WERI-Rb-1 (cell line): ENCODE measurements around the gene ECI2.
"Not testable (repeated sequence)": the region's sequence is repeated elsewhere in the genome, so short reads cannot be mapped to it uniquely, and the experiment has no call there.

ENCODE experiments used
- DNase-seq: peaks from one replicate; pipeline ENCODE4 v3.0.0-alpha.2; 2020
- H3K27ac ChIP-seq: fragments of 250-450 bp; sonication (Bioruptor Pico); 2 replicates; pipeline ENCODE4 v1.5.1; 2020; ENCODE audit warnings: mild to moderate bottlenecking, moderate library complexity
- H3K27me3 ChIP-seq: fragments of 250-450 bp; sonication (Bioruptor Pico); 2 replicates; pipeline ENCODE4 v1.5.1; 2021; ENCODE audit warnings: mild to moderate bottlenecking, low read depth, moderate library complexity; ENCODE audit not compliant: insufficient read depth, severe bottlenecking
- H3K36me3 ChIP-seq: fragments of 250-450 bp; sonication (Bioruptor Pico); 2 replicates; pipeline ENCODE4 v1.5.1; 2020; ENCODE audit warnings: mild to moderate bottlenecking, moderate library complexity
- H3K4me3 ChIP-seq: 2 replicates; pipeline ENCODE4 v1.5.1; 2011; ENCODE audit warnings: low read depth, mild to moderate bottlenecking, control low read depth, low read length
- H3K9me3 ChIP-seq: fragments of 250-450 bp; sonication (Bioruptor Pico); 2 replicates; pipeline ENCODE4 v1.5.1; 2021; ENCODE audit warnings: mild to moderate bottlenecking, moderate library complexity; ENCODE audit not compliant: severe bottlenecking
- CTCF ChIP-seq: IDR thresholded peaks from 2 replicates; pipeline ENCODE4 v1.5.1; 2011; ENCODE audit warnings: low read depth, mild to moderate bottlenecking, control low read depth, inconsistent platforms, low read length

Gene ECI2

GRCh38 chr6:4091941-4092340, 43.4 kb downstream of the ECI2 start:
- Histone ChIP-seq H3K27ac (peak overlapping the region; percentile 80), H3K9me3 (peaks cover 4% of the 10 kb centered on the region), H3K4me3 (no peak overlapping the region), H3K27me3 (no peaks in the 10 kb centered on the region), H3K36me3 (no peaks in the 10 kb centered on the region)
- TF ChIP-seq CTCF: no peak
- DNase-seq: peak; percentile 88

GRCh38 chr6:4090043-4090442, 45.3 kb downstream of the ECI2 start:
- not testable (repeated sequence) for H3K27ac ChIP-seq, H3K4me3 ChIP-seq, H3K36me3 ChIP-seq, H3K27me3 ChIP-seq, H3K9me3 ChIP-seq, DNase-seq

GRCh38 chr6:4088704-4089103, 46.7 kb downstream of the ECI2 start:
- H3K36me3 ChIP-seq: no peaks in the 10 kb centered on the region
- peaks cover 4% of the 10 kb centered on the region for H3K9me3 ChIP-seq
- TF ChIP-seq CTCF: no peak
- H3K4me3 ChIP-seq: no peak overlapping the region
- no peaks in the 10 kb centered on the region for H3K27me3 ChIP-seq
- no peak for DNase-seq
- H3K27ac ChIP-seq: no peak overlapping the region

- DNase-seq: no peak
- Histone ChIP-seq H3K27ac (no peak overlapping the region), H3K27me3 (no peaks in the 10 kb centered on the region), H3K36me3 (no peaks in the 10 kb centered on the region), H3K9me3 (no peaks in the 10 kb centered on the region), H3K4me3 (no peak overlapping the region)
- TF ChIP-seq CTCF: no peak
Measured at GRCh38 chr6:4085332-4085700, 50.1 kb downstream of the ECI2 start.

- no peak for DNase-seq
- Histone ChIP-seq H3K4me3 (no peak overlapping the region), H3K27ac (no peak overlapping the region), H3K27me3 (no peaks in the 10 kb centered on the region), H3K36me3 (no peaks in the 10 kb centered on the region), H3K9me3 (no peaks in the 10 kb centered on the region)
- no peak for TF ChIP-seq CTCF
Measured at GRCh38 chr6:4084444-4085331, 50.7 kb downstream of the ECI2 start.

- no peak within 1 kb of the TSS for H3K4me3 ChIP-seq
- no peaks in the 10 kb centered on the region for H3K27me3 ChIP-seq
- H3K36me3 ChIP-seq: no peaks in the 10 kb centered on the region
- no peak within 1 kb of the TSS for H3K27ac ChIP-seq
- DNase-seq: no peak
- no peak for TF ChIP-seq CTCF
- H3K9me3 ChIP-seq: no peaks in the 10 kb centered on the region
Measured at GRCh38 chr6:4078691-4079471, 56.5 kb downstream of the ECI2 start, which contains the start of gene FAM217A. FAM217A (minus strand) TSS chr6:4079137; CDS start chr6:4077414, 1,723 bp downstream.
